OCI-LY7 (cell line): ENCODE results near the gene FXR1. TPM values are rescaled to one million over a fixed set of nuclear protein-coding genes. Genes with fewer than 3 reads are reported as not detected.

Source experiments
- Bru-seq: library from RNA; stranded (reverse); fragments of 400-500 nt; gene quantifications from one replicate; lab custom pipeline; 2021; lab: Mats Ljungman, UMichigan
- BruChase-seq, 2 experiments: library from RNA; stranded (reverse); fragments of 400-500 nt; gene quantifications; one replicate each; lab custom pipeline; 2021; lab: Mats Ljungman, UMichigan
- BruUV-seq: library from RNA; stranded (reverse); fragments of 400-500 nt; replicated peaks from 2 replicates; lab custom pipeline; 2021; lab: Mats Ljungman, UMichigan
- CTCF ChIA-PET: fragments of 300-600 bp; sonication (Branson Sonifier 250); formaldehyde crosslinking; loops from one replicate; lab custom pipeline; 2022; ENCODE audit warnings: antibody characterized with exemption; ENCODE audit not compliant: unreplicated experiment; lab: Charles Lee
- POLR2A ChIA-PET: fragments of 300-600 bp; sonication (Branson Sonifier 250); formaldehyde crosslinking; loops from one replicate; lab custom pipeline; 2022; ENCODE audit warnings: antibody characterized with exemption; lab: Charles Lee
- DNase-seq: peaks from one replicate; pipeline ENCODE4 v3.0.0-alpha.2; 2015; ENCODE audit warnings: low spot score
- H2AFZ ChIP-seq: fragments of 200-600 bp; sonication (generic), shearing (Covaris generic); 2 replicates; pipeline ENCODE4 v1.6.1; 2014; ENCODE audit warnings: mild to moderate bottlenecking, antibody characterized with exemption, low read length, moderate library complexity
- H3K27ac ChIP-seq: fragments of 200-600 bp; sonication (generic); 2 replicates; pipeline ENCODE4 v1.5.1; 2014; ENCODE audit warnings: mixed run types, low read depth, mild to moderate bottlenecking, moderate library complexity, low read length, inconsistent platforms; ENCODE audit not compliant: poor library complexity, severe bottlenecking
- H3K36me3 ChIP-seq: fragments of 200-600 bp; sonication (generic); 2 replicates; pipeline ENCODE4 v1.6.1; 2014; ENCODE audit warnings: mild to moderate bottlenecking, antibody characterized with exemption, low read length, moderate library complexity, mixed read lengths; ENCODE audit not compliant: insufficient read depth
- H3K4me1 ChIP-seq: fragments of 200-600 bp; sonication (generic); 2 replicates; pipeline ENCODE4 v1.5.1; 2014; ENCODE audit warnings: mild to moderate bottlenecking, low read length; ENCODE audit not compliant: insufficient read depth, poor library complexity, severe bottlenecking
- H3K4me2 ChIP-seq: fragments of 200-600 bp; sonication (generic); 2 replicates; pipeline ENCODE4 v1.6.1; 2014; ENCODE audit warnings: mild to moderate bottlenecking, low read length
- H3K4me3 ChIP-seq: fragments of 200-600 bp; sonication (generic); 2 replicates; pipeline ENCODE4 v1.5.1; 2014; ENCODE audit warnings: mild to moderate bottlenecking, low read depth, low read length; ENCODE audit not compliant: poor library complexity, severe bottlenecking
- H3K79me2 ChIP-seq: fragments of 200-600 bp; sonication (generic); 2 replicates; pipeline ENCODE4 v1.6.1; 2016; ENCODE audit warnings: low read depth, mild to moderate bottlenecking, low read length, moderate library complexity, mixed read lengths; ENCODE audit not compliant: insufficient read depth
- H3K9me2 ChIP-seq: fragments of 200-600 bp; sonication (generic); 2 replicates; pipeline ENCODE4 v1.6.1; 2016; ENCODE audit warnings: mild to moderate bottlenecking, low read length, mixed read lengths; ENCODE audit not compliant: insufficient read depth
- H3K9me3 ChIP-seq: fragments of 200-600 bp; sonication (generic); 2 replicates; pipeline ENCODE4 v1.6.1; 2014; ENCODE audit warnings: mild to moderate bottlenecking, mixed run types, low read length, mixed read lengths
- H4K20me1 ChIP-seq: fragments of 200-600 bp; sonication (generic); 2 replicates; pipeline ENCODE4 v1.6.1; 2014; ENCODE audit warnings: mild to moderate bottlenecking, antibody characterized with exemption, low read length, moderate library complexity, mixed read lengths; ENCODE audit not compliant: insufficient read depth
- EZH2phosphoT487 ChIP-seq: fragments of 200-600 bp; sonication (generic); IDR thresholded peaks from 2 replicates; pipeline ENCODE4 v1.6.1; 2018; ENCODE audit warnings: low read depth, borderline replicate concordance, mild to moderate bottlenecking, mixed run types, antibody characterized with exemption, low read length, moderate library complexity, mixed read lengths
- intact Hi-C: fragments of 100-400 bp; cut with micrococcal nuclease; formaldehyde crosslinking; loops from one replicate; pipeline ENCODE4 v1.10.0; 2022; ENCODE audit not compliant: unreplicated experiment
- long read RNA-seq: library from polyadenylated mRNA; stranded (forward); transcript quantifications from one replicate; pipeline ENCODE4 v2.0.0, GENCODE V29; 2022
- total RNA-seq, 2 experiments: library from RNA; depleted of rRNA in 1 of 2; stranded (reverse); fragments of >200 nt in 1 of 2; shearing (Covaris generic) in 1 of 2; gene quantifications; 2 replicates each; pipeline ENCODE4 v1.2.3, GENCODE V29; 2014 to 2022
- TF ChIP-seq, protein P1 (sequence below): fragments of 200-600 bp; sonication (generic); conservative IDR thresholded peaks from 2 replicates; pipeline ENCODE4 v1.5.1; 2014; ENCODE audit warnings: mild to moderate bottlenecking, antibody characterized with exemption, low read length, moderate library complexity, mixed read lengths

FXR1 gene
- total RNA-seq (2014; rRNA removed; shearing (Covaris generic)) (90.6 and 142 TPM in 2 replicates), total RNA-seq (2022) (161 and 182 TPM in 2 replicates), Bru-seq, nascent RNA (percentile 96 among the genes with signal in this experiment), BruChase-seq, experiment 1, labeled RNA remaining after a 6-hour chase (percentile 89 among the genes with signal in this experiment), BruChase-seq, experiment 2, labeled RNA remaining after a 2-hour chase (percentile 91 among the genes with signal in this experiment)
- long read RNA-seq, full-length matches to known transcripts, result 88 of 143 reads
- long read RNA-seq, partial matches to known transcripts, result 40 of 143 reads
- long read RNA-seq, other reads (novel, unspliced or antisense), result 15 of 143 reads

DNA sequence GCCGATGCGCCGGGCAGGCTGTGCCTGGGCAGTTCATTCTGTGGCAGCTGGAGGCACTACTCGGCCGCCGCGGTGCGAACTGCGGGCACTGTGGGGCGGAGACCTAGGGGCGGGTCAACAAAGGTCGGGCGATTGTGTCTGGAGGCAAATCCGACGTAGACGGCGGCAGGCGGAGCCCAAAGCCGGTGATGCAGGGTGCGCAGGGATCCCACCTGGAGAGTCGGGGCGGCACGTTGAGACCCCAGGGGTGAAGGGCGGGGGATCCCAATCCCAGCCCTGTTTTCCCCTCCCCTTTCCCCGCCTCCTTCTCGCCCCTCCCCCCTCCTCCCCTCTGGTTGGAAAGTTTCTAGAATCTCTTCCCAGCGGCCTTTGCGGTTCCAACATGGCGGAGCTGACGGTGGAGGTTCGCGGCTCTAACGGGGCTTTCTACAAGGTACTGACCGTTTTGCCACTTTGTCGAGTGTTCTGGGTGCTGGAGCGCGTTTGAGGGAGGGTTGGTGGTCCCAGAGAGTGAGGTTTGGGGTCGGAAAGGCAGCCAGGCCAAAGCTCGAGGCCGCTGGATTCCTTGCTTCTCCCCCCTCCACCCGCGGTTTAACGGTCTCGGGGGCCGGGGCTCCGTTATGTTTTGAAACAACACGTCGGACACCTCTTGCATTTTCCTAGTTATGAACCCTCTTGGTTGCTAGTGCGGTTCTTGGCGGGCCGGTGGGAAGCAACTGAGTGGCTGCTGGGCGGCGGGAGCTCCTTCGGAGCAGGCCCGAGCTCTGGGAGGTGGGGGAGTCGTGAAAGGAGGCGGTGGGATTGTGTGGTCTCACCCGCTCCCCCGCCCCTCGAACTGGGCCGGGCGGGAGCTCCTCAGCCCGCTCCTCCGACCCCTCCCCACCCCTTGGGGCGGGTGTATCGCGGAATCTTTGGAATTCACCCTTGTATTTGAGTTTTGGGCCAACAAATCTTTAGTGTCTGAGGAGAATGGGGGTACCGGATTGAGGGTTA, at the start of gene FXR1:
FXR1 (plus strand) TSS at position 367 of the 993 bp plus-strand sequence; CDS start at position 383, 16 bp downstream.
- peak within 1 kb of the TSS; percentile 82 for H3K27ac ChIP-seq
- peaks cover 24% of the 10 kb centered on the region for H3K4me1 ChIP-seq
- peaks cover 33% of the 10 kb centered on the region for H4K20me1 ChIP-seq
- peak within 1 kb of the TSS; percentile 99 for H2AFZ ChIP-seq
- no peak for TF ChIP-seq EZH2phosphoT487
- TF ChIP-seq, protein P1, sequence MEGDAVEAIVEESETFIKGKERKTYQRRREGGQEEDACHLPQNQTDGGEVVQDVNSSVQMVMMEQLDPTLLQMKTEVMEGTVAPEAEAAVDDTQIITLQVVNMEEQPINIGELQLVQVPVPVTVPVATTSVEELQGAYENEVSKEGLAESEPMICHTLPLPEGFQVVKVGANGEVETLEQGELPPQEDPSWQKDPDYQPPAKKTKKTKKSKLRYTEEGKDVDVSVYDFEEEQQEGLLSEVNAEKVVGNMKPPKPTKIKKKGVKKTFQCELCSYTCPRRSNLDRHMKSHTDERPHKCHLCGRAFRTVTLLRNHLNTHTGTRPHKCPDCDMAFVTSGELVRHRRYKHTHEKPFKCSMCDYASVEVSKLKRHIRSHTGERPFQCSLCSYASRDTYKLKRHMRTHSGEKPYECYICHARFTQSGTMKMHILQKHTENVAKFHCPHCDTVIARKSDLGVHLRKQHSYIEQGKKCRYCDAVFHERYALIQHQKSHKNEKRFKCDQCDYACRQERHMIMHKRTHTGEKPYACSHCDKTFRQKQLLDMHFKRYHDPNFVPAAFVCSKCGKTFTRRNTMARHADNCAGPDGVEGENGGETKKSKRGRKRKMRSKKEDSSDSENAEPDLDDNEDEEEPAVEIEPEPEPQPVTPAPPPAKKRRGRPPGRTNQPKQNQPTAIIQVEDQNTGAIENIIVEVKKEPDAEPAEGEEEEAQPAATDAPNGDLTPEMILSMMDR, result peak; percentile 72
- POLR2A ChIA-PET, result interaction anchor here (0.6 to 1.8 kb wide), 13 partner anchors 10 to 78 kb away, joined by 3 to 11 read pairs (median 4); partner anchors contain the start of gene DNAJC19
- H3K9me2 ChIP-seq, result no peaks in the 10 kb centered on the region
- peak; percentile 96 for DNase-seq
- CTCF ChIA-PET, result interaction anchor here (1.0 kb wide), 1 partner anchor 76 kb away, joined by 3 read pairs; no protein-coding TSS in a partner anchor
- H3K4me3 ChIP-seq, result peak within 1 kb of the TSS; percentile 98
- H3K79me2 ChIP-seq, result peaks cover 56% of the 10 kb centered on the region
- H3K4me2 ChIP-seq, result peak within 1 kb of the TSS; percentile 92
- H3K9me3 ChIP-seq, result no peaks in the 10 kb centered on the region
- H3K36me3 ChIP-seq, result peaks cover 39% of the 10 kb centered on the region
- no TSS peak for BruUV-seq
- intact Hi-C loops, result loop anchor here (1.0 to 10.0 kb wide), 4 partner anchors 77 to 1882 kb away; partner anchors contain the start of genes ATP11B, DNAJC19 and TTC14

DNA sequence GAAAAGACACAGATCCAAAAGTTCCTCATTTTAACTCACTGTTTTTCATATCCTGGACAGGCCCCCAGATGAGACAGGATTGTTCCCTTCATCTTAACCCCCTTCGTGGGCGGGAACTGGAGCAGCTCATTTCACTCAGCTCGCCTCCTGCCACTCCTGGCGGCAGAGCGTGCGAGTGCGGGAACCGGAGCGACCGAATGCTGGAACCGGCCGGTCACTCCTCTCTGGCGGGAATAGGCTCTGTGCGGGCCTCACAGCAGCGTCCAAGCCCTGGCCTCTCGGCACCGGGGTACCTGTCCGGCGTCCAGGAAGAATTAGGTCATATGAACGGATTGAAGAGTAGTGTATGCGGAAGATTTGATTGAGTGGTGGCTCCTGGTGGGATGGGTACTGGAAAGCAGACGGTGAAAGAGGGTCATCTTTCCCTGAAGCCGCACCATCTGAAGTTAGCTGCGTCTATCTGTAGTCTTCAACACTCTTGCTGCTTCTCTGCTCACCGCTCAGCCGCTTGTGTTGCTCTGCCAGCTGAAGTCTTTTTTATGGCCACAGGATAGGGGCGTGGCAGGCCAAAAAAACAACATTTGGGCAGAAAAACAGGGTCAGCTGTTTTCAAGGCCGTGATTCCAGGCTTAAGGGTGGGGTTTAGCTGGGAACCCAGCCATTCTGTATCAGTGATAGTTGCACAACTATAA, 42.3 kb upstream of the FXR1 start:
- H3K9me2 ChIP-seq, result no peaks in the 10 kb centered on the region
- no TSS peak for BruUV-seq
- no peak for DNase-seq
- H3K4me1 ChIP-seq, result no peaks in the 10 kb centered on the region
- H2AFZ ChIP-seq, result no peak overlapping the region
- TF ChIP-seq, protein P1, result no peak
- no peak for TF ChIP-seq EZH2phosphoT487
- no peaks in the 10 kb centered on the region for H3K79me2 ChIP-seq
- H3K36me3 ChIP-seq, result no peaks in the 10 kb centered on the region
- no peak overlapping the region for H3K4me3 ChIP-seq
- intact Hi-C loops, result no loop called here
- POLR2A ChIA-PET, result interaction anchor here (0.5 to 0.6 kb wide), 2 partner anchors 42 to 161 kb away, joined by 3 read pairs; partner anchors contain the start of gene FXR1
- no peaks in the 10 kb centered on the region for H4K20me1 ChIP-seq
- H3K4me2 ChIP-seq, result no peak overlapping the region
- CTCF ChIA-PET, result no interaction called here
- H3K9me3 ChIP-seq, result no peaks in the 10 kb centered on the region
- no peak overlapping the region for H3K27ac ChIP-seq
